Stimulated activated CD4-positive, alpha-beta T cell treated with anti-CD3 and anti-CD28 coated beads, Interleukin-15, amount 100 ng/mL, for 1 hour (primary cell): ENCODE data around the gene ATP5F1B.
A peak's percentile ranks its signal among the peaks of the same experiment; 100 is the strongest.
"Not testable (repeated sequence)": the region's sequence is repeated elsewhere in the genome, so short reads cannot be mapped to it uniquely, and the experiment has no call there.

Source experiments
- DNase-seq, 2 donors: peaks; one replicate each; pipeline ENCODE4 v3.0.0-alpha.2; 2020; ENCODE audit warnings: low read depth in 1 of 2, low spot score in 1 of 2

The ATP5F1B gene

DNA sequence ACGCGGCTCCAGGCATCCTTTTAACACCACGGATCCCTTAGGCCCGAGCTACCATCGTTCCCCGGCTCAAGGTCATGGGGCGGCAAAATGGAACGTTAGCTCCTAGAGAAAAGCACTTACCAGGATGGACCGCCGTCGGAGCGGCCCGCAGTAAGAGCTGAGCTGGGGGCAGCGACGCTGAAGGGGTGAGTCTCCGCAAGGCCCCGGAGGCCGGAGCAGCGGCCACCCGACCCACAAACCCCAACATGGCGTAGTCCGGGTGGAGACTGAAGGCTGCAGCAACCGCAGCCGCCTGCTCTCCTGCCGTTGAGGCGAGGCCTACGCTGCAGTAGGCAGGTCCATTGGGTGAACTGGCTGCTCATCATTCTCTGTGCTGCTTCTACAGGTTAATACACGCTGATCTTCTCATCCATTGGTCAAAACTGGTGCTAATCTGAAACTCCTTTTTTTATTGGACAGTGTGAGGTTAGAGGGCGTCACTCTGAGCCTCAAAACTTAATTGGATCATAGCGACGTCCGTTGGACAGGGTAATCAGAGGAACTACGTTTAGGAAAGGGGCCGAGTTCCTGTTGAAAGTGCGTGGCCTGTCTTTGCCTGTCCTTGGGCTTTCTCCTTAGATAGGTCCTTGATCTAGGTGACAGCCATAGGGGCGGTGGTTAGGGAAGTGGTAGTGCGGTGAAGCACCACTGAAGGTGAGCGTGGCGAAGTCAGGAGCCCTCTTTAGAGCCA, at the start of gene ATP5F1B:
TSS of gene ATP5F1B (minus strand) at position 268 of the 730 bp plus-strand sequence. CDS start at position 247, 21 bp downstream.
- peak; percentile 69 to 73 for DNase-seq

DNA sequence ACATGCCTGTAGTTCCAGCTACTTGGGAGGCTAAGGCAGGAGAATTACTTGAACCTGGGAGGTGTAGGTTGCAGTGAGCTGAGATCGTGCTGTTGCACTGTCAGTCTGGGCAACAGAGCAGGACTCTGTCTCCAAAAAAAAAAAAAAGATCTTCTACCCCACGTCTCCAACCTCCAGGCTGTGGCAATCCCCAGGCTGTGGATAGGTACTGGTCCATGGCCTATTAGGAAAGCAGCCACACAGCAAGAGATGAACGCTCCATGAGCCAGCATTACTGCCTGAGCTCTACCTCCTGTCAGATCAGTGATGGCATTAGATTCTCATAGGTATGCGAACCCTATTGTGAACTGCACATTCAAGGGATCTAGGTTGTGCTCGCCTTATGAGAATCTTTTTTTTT, 48.4 kb upstream of the ATP5F1B start:
- DNase-seq, result no peak

DNA sequence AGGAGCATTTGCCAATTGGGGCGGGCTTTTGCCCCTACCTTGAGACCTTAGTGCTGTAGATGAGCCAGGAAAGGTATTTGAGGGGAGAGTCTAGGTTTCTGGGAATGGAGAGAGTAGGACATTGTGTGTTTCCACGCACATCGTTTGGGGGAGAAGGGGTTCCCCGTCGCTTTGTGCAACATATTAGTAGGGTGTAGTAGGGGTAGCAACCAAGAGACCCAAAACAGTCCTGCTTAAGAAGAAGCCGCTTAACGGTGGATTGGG, 43.0 kb upstream of the ATP5F1B start:
- no peak for DNase-seq

DNA sequence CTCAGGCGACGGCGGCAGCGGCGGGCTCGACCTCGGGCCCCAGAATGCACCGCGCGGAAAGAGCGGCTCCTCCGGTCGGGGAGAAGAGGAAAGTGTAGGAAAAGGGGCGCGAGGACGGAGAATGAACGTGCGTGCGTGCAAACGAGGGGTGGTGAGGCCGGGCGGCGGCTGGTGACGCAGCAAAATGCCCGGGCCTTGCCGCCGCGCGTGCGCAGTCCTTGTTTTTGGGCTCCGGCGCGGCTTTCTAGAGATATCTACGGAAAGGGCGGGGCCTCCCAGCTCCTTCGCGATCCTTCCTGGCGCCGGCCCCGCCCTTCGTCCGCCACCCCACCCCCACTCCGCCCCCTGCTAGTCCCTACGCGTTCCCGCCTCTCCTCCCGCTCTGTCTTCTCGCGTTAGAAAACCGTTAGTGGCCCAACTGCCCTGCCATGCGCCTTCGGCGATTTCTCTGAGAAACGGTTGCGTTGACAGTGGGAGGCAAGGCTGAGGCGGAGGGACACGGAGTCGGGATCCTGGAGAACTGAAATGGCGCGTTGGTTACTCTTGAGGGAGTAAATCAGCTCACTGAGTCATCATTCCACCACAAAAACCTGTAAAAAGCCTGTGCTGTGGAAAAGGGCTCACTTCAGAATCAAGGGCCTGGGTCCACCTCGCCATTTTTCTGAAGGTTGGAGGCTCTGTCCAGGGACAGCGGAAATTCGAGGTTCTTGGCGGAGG, 42.5 kb upstream of the ATP5F1B start, which contains the start of gene PTGES3:
TSS of gene PTGES3 (minus strand) at position 156 of the 717 bp plus-strand sequence. CDS start 285 bp downstream, outside the sequence.
- peak; percentile 96 for DNase-seq

- peak; percentile 26 to 44 for DNase-seq
Measured at GRCh38 chr12:56687223-56688128, 41.7 kb upstream of the ATP5F1B start.

- DNase-seq, result no peak
Measured at GRCh38 chr12:56684745-56685359, 39.1 kb upstream of the ATP5F1B start.

DNA sequence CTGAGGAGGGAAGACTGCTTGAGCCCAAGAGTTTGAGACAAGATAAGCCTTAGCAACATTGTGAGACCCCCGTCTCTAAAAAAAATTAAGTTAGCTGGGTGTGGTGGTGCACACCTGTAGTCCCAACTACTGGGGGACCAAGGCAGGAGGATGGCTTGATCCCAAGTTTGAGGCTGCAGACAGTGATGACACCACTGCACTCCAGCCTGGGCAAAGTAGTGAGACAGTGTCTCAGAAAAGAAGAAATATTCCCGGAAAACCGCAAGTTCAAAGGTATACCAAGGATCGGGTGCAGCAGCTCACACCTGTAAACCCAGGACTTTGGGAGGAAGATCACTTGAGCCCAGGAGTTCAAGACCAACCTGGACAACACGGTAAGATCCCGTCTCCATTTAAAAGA, 36.5 kb upstream of the ATP5F1B start:
- no peak for DNase-seq

- DNase-seq, result no peak
Measured at GRCh38 chr12:56679883-56680575, 34.2 kb upstream of the ATP5F1B start.

DNA sequence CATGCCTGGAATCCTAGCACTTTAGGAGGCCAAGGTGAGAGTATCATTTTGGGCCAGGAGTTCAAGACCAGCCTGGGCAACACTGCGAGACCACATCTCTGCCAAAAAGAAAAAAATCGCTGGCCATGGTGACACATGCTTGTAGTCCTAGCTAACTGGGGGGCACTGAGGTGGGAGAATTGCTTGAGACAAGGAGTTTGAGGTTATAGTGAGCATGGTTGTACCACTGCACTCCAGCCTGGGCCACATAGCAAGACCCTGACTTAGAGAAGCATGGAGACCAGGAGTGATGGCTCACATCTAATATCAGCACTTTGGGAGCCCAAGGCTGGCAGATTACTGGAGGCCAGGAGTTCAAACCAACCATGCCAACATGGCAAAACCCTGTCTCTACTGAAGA, 33.1 kb upstream of the ATP5F1B start:
- no peak for DNase-seq

GRCh38 chr12:56677680-56678079, 31.9 kb upstream of the ATP5F1B start:
- DNase-seq, result no peak

DNA sequence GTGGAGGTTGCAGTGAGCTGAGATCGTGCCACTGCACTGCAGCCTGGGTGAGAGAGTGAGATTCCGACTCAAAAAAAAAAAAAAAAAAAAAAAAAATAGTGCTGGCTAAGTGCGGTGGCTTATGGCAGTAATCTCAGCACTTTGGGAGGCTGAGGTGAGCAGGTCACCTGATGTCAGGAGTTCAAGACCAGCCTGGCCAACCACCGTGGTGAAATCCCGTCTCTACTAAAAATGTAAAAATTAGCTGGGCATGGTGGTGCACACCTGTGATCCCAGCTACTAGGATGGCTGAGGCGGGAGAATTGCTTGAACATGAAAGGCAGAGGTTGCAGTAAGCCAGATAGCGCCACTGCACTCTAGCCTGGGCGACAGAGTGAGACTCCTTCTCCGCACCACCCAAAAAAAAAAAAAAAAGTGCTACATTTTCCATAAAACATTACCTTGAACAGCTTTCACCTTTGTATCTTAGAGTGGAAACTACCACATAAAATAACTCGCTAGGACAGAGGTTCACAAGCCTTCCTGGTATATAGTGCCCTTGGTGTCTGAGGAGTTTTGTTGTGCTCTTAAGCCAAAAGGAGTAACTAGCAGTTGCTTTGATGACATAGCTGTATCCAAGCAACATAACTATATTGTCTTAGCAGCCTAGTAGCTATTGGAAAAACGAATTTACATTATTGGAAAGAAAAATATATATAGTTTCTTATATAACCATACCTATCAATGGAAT, 31.2 kb upstream of the ATP5F1B start:
- no peak for DNase-seq

DNA sequence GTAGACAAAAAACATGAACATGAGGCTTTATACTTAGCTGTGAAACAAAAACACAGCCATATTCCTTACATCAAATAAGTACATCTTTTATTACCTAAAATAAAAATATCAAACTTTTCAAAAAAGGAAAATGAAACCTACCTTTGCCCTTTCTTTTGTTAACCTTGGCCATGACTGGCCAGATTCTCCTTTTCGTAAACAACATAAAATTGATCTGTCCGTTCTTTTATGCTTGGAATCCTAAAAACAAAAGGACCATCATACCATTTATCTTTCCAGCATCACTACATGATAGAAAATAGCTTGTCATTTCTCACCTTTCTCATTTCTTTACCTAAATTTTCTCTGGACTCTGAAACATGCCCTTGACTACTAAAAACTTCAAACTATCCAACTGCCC, 25.8 kb upstream of the ATP5F1B start:
- no peak for DNase-seq

GRCh38 chr12:56670836-56671235, 25.1 kb upstream of the ATP5F1B start:
- DNase-seq, result no peak

DNA sequence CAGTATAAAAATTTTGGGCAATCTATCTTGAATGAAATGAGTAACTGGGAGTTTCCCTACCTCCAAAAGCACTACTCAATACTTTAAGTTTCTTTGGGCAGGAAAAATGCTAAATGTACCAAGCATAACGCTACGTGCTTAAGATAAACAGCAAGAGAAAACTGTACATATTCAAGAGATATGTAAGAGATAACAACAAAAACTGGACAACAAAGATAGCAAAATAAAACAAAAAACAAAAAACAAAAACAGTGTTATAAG, 22.3 kb upstream of the ATP5F1B start:
- DNase-seq, result no peak

- DNase-seq, result no peak
Measured at GRCh38 chr12:56661979-56662638, 16.3 kb upstream of the ATP5F1B start.

DNA sequence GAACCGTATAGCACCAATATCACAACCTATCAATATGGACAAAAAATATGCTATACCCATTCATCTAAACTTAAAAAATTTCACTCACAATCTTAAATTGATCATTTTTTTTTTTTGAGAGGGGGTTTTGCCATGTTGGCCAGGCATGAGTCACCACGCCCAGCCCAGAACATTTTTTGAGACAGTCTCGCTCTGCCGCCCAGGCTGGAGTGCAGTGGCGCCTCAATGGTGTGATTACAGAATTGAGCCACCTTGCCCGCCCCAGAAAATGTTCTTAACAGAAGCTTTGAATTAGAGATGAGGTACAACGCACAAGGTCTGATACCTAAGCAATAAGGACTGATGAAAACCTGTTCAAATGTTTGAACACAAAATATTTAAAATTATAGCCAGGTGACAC, 15.8 kb upstream of the ATP5F1B start:
- DNase-seq, result no peak

GRCh38 chr12:56658921-56659320, 13.1 kb upstream of the ATP5F1B start:
- no peak for DNase-seq

DNA sequence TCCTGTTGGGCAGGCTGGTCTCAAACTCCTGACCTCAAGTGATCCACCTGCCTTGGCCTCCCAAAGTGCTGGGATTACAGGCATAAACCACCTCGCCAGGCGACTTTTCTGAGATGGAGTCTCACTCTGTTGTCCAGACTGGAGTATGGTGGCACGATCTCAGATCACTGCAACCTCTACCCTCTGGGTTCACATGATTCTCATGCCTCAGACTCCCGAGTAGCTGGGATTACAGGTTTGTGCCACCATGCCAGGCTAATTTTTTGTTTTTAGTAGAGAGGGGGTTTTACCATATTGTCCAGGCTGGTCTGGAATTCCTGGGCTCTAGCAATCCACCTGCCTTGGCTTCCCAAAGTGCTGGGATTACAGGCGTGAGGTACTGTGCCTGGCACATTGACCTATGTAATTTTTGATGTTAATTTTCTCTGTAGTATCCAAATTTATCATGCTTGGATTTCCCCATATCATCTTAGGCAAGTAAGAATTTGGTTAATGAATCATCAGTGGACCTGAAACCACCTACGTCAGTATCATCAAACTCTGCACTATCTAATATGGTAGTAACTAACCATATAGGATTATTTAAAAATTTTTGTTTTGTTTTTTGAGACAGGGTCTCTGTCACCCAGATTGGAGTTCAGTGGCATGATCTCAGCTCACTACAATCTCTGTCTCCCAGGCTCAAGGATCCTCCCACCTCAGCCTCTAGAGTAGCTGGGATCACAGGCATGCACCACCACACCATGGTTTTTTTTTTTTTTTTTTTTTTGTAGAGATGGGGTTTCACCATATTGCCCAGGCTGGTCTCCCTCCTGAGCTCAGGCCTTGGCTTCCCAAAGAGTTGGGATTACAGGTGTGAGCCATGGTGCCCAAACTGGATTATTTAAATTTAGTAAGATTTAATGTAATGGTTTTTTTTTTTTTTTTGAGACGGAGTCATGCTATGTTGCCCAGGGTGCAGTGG, 11.9 kb upstream of the ATP5F1B start:
- no peak for DNase-seq

DNA sequence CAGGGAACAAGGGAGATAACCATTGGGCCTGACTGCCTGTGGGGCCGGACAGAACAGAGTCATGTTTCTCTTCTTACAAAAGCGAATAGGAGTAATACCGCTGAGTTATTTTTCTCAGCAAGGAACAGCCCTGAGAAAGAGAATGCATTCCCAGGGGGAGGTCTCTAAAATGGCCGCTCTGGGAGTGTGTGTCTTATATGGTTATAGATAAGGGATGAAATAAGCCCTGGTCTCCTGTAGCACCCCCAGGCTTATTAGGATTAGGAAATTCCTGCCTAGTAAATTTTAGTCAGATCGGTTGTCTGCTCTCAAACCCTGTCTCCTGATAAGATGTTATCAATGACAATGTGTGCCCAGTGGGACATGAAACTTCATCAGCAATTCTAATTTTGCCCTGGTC, 8.0 kb upstream of the ATP5F1B start:
- DNase-seq, result not testable (repeated sequence)
